Measurements from ENCODE around the gene AP3S2. TPM values are rescaled to one million over a fixed set of nuclear protein-coding genes. Genes with fewer than 3 reads are reported as not detected.

AP3S2 gene
- polyA plus RNA-seq, 1 experiment = 23.5 TPM

GRCh38 chr15:89883518-89883917 is 10.3 kb downstream of the AP3S2 start:
- H3K4me3 ChIP-seq (ENCODE audit: low read depth, low read length) = no peak overlapping the region
- POLR2A ChIA-PET = no interaction called here
- no peak for DNase-seq (ENCODE audit: low read depth)
- no peak for TF ChIP-seq CTCF (IDR thresholded peaks at IDR 0.05; ENCODE audit: insufficient read depth, low read depth, low read length)
- peaks cover 3% of the 10 kb centered on the region; the same call in 1 of the 2 replicates for H3K36me3 ChIP-seq (ENCODE audit: control insufficient read depth, insufficient read depth, low read length)
- CTCF ChIA-PET = interaction anchor here (1.0 kb wide), 1 partner anchor 123 kb away, joined by 5 read pairs; no protein-coding TSS in a partner anchor
- H3K27me3 ChIP-seq (ENCODE audit: control insufficient read depth, insufficient read depth, low read length) = no peaks in the 10 kb centered on the region

- Histone ChIP-seq H3K27me3 (ENCODE audit: control insufficient read depth, insufficient read depth, low read length) (no peaks in the 10 kb centered on the region), H3K4me3 (ENCODE audit: low read depth, low read length) (no peak overlapping the region), H3K36me3 (ENCODE audit: control insufficient read depth, insufficient read depth, low read length) (peaks cover 1% of the 10 kb centered on the region)
- no peak for TF ChIP-seq CTCF (IDR thresholded peaks at IDR 0.05; ENCODE audit: insufficient read depth, low read depth, low read length)
- no peak for DNase-seq (ENCODE audit: low read depth)
- ChIA-PET POLR2A (no interaction called here), CTCF (interaction anchor here (1.7 kb wide), 1 partner anchor 119 kb away, joined by 5 read pairs; no protein-coding TSS in a partner anchor)
Measured at GRCh38 chr15:89880727-89881126, 13.1 kb downstream of the AP3S2 start.

- H3K4me3 ChIP-seq (ENCODE audit: low read depth, low read length) = no peak overlapping the region
- CTCF ChIA-PET = interaction anchor here (1.1 to 6.5 kb wide), 4 partner anchors 10 to 137 kb away, joined by 3 to 221 read pairs (median 30); no protein-coding TSS in a partner anchor
- no peak for DNase-seq (ENCODE audit: low read depth)
- POLR2A ChIA-PET = no interaction called here
- H3K36me3 ChIP-seq (ENCODE audit: control insufficient read depth, insufficient read depth, low read length) = peaks cover 2% of the 10 kb centered on the region; the same call in 1 of the 2 replicates
- TF ChIP-seq CTCF (IDR thresholded peaks at IDR 0.05; ENCODE audit: insufficient read depth, low read depth, low read length) = no peak
- no peaks in the 10 kb centered on the region for H3K27me3 ChIP-seq (ENCODE audit: control insufficient read depth, insufficient read depth, low read length)
Measured at GRCh38 chr15:89878323-89878722, 15.5 kb downstream of the AP3S2 start.

DNA sequence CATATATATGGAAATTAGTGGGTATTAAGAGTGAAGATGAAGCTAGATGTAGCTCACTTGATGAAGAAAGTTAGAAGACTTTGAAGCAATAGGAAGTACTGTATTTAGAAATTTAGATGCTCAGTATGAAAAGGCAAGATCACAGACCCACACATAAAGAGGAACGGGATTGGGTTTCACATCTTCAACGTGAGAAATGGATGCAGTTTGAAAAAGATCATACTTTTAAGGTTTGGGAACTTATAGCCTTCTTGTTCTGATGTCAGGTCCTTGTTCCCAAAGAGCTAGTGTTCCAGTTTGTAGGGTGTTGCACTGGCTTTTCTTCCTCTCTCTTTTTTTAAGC is 16.7 kb downstream of the AP3S2 start:
- no peak overlapping the region for H3K4me3 ChIP-seq (ENCODE audit: low read depth, low read length)
- CTCF ChIA-PET = interaction anchor here (1.1 to 6.5 kb wide), 16 partner anchors 11 to 344 kb away, joined by 3 to 221 read pairs (median 4); partner anchors contain the start of genes ANPEP, AP3S2 and MESP1
- TF ChIP-seq CTCF (IDR thresholded peaks at IDR 0.05; ENCODE audit: insufficient read depth, low read depth, low read length) = no peak
- POLR2A ChIA-PET = interaction anchor here (1.1 kb wide), 1 partner anchor 116 kb away, joined by 5 read pairs; no protein-coding TSS in a partner anchor
- no peak for DNase-seq (ENCODE audit: low read depth)
- H3K27me3 ChIP-seq (ENCODE audit: control insufficient read depth, insufficient read depth, low read length) = no peaks in the 10 kb centered on the region
- H3K36me3 ChIP-seq (ENCODE audit: control insufficient read depth, insufficient read depth, low read length) = peaks cover 1% of the 10 kb centered on the region; the same call in 1 of the 2 replicates

DNA sequence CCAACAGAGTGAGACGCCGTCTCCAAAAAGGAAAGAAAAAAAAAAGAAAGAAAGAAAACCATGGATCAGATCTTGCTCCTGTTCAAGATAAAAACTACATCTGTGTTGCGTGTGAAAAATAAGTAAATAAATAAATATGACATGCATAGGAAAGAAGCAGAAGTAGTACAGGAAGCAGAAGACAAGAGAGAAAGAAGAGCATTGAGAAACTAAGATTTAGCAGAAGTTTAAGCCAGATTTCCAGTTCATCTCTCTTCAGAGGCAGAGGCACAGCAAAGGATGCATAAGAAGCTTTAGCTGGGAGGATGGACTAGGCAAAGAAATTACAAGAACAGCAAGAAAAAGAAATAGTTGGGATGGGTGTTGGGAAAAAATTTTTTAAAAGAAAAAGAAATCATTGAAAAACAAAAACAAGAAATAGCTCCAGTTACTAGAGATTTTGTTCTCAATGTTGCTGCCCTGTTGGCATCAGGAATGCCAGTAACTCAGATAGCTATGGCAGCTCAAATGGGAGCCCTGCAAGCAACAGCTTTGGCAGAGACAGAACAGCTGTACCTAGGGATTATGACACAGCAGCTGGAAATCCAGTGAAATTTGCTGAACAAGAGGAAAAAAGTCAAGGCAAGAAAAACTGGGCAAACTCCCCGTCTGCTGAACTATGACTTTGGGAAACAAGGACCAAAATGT is 17.3 kb downstream of the AP3S2 start:
- H3K36me3 ChIP-seq (ENCODE audit: control insufficient read depth, insufficient read depth, low read length) = peaks cover 1% of the 10 kb centered on the region; the same call in 1 of the 2 replicates

More for the DNA sequence above, 17.3 kb downstream of the AP3S2 start:
- DNase-seq (ENCODE audit: low read depth) = no peak
- POLR2A ChIA-PET = interaction anchor here (1.1 kb wide), 1 partner anchor 116 kb away, joined by 5 read pairs; no protein-coding TSS in a partner anchor
- no peak overlapping the region for H3K4me3 ChIP-seq (ENCODE audit: low read depth, low read length)
- no peaks in the 10 kb centered on the region for H3K27me3 ChIP-seq (ENCODE audit: control insufficient read depth, insufficient read depth, low read length)
- CTCF ChIA-PET = interaction anchor here (1.1 to 6.5 kb wide), 18 partner anchors 10 to 345 kb away, joined by 3 to 221 read pairs (median 6); partner anchors contain the start of genes ANPEP, AP3S2 and MESP1
- no peak for TF ChIP-seq CTCF (IDR thresholded peaks at IDR 0.05; ENCODE audit: insufficient read depth, low read depth, low read length)

Data from BJ (cell line).